GM10266 (cell line): ENCODE measurements around the gene GSAP.

Experiments used
- DNase-seq: peaks from one replicate; pipeline ENCODE4 v3.0.0; 2012; ENCODE audit errors: extremely low spot score
- CTCF ChIP-seq: IDR thresholded peaks from 2 replicates; pipeline ENCODE4 v1.5.1; 2012; ENCODE audit warnings: mild to moderate bottlenecking, low read depth; ENCODE audit not compliant: control insufficient read depth, insufficient read depth; ENCODE audit errors: missing control alignments

Gene GSAP

GRCh38 chr7:77415823-77416620 is at the start of gene GSAP:
TSS of gene GSAP (minus strand) at chr7:77416349. CDS start at chr7:77416321, 28 bp downstream.
- peak; percentile 10 for TF ChIP-seq CTCF
- DNase-seq = peak; percentile 80

- no peak for DNase-seq
Measured at GRCh38 chr7:77465256-77465655, 49.1 kb upstream of the GSAP start.

GRCh38 chr7:77464589-77464988 is 48.4 kb upstream of the GSAP start:
- no peak for TF ChIP-seq CTCF
- peak; percentile 27 for DNase-seq

More at GRCh38 chr7:77465256-77465655, 49.1 kb upstream of the GSAP start:
- TF ChIP-seq CTCF = no peak

- DNase-seq = peak; percentile 22
Measured at GRCh38 chr7:77463632-77464031, 47.5 kb upstream of the GSAP start.

GRCh38 chr7:77461842-77462241 is 45.7 kb upstream of the GSAP start:
- DNase-seq = no peak
- no peak for TF ChIP-seq CTCF

- DNase-seq = no peak
- TF ChIP-seq CTCF = no peak
Measured at GRCh38 chr7:77461246-77461645, 45.1 kb upstream of the GSAP start.

- DNase-seq = no peak
- TF ChIP-seq CTCF = peak; percentile 9
Measured at GRCh38 chr7:77460057-77460486, 43.9 kb upstream of the GSAP start.
